ENCODE measurements around the gene AGTR2.
"Not testable (repeated sequence)": the region's sequence is repeated elsewhere in the genome, so short reads cannot be mapped to it uniquely, and the experiment has no call there.

Gene AGTR2

DNA sequence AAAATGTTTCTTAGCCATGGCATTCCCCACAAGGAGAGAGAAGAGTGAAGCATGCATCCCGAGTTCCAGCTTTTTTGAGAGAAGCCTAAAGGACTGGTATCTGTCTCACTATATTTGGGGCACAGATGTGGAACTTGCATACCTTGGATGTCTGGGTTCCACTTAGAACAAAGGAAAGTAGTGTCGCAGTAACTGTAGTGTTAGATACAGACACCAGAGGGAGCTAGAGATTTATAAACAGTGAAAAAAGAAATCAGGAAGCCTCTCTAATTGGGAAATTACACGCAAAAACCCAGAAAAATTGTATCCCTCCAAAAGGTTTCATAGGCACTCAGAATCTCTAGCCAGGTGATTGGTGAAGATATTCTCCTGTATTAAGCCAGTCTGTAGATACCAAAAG is 34.4 kb downstream of the AGTR2 start:
- no peak overlapping the region for H3K4me3 ChIP-seq (ENCODE audit: insufficient read depth, low read depth, low read length)
- H3K27ac ChIP-seq (ENCODE audit: insufficient read depth, low read depth, low read length, poor library complexity, severe bottlenecking), result no peak overlapping the region
- H3K36me3 ChIP-seq (ENCODE audit: control insufficient read depth, insufficient read depth, low read length), result no peaks in the 10 kb centered on the region
- WGBS, 2 experiments, result 3 to 8% methylated on average over 2 to 3 of the region's 3 CpGs
- no peaks in the 10 kb centered on the region for H3K9me3 ChIP-seq (ENCODE audit: control insufficient read depth, low read length)
- H3K27me3 ChIP-seq (ENCODE audit: control insufficient read depth, insufficient read depth, low read length, poor library complexity, severe bottlenecking), result no peaks in the 10 kb centered on the region
- no peaks in the 10 kb centered on the region for H3K4me1 ChIP-seq (ENCODE audit: control insufficient read depth, insufficient read depth, low read length)

- Histone ChIP-seq H3K36me3 (ENCODE audit: control insufficient read depth, insufficient read depth, low read length) (no peaks in the 10 kb centered on the region), H3K9me3 (ENCODE audit: control insufficient read depth, low read length) (no peaks in the 10 kb centered on the region), H3K27me3 (ENCODE audit: control insufficient read depth, insufficient read depth, low read length, poor library complexity, severe bottlenecking) (no peaks in the 10 kb centered on the region), H3K4me1 (ENCODE audit: control insufficient read depth, insufficient read depth, low read length) (no peaks in the 10 kb centered on the region), H3K27ac (ENCODE audit: insufficient read depth, low read depth, low read length, poor library complexity, severe bottlenecking) (no peak overlapping the region), H3K4me3 (ENCODE audit: insufficient read depth, low read depth, low read length) (no peak overlapping the region)
These were observed 42.7 kb downstream of the AGTR2 start for GRCh38 chrX:116213262-116213661.

- not testable (repeated sequence) for H3K27ac ChIP-seq (ENCODE audit: insufficient read depth, low read depth, low read length, poor library complexity, severe bottlenecking); H3K9me3 ChIP-seq (ENCODE audit: control insufficient read depth, low read length); H3K4me1 ChIP-seq (ENCODE audit: control insufficient read depth, insufficient read depth, low read length); H3K27me3 ChIP-seq (ENCODE audit: control insufficient read depth, insufficient read depth, low read length, poor library complexity, severe bottlenecking); H3K36me3 ChIP-seq (ENCODE audit: control insufficient read depth, insufficient read depth, low read length); H3K4me3 ChIP-seq (ENCODE audit: insufficient read depth, low read depth, low read length)
- WGBS, 2 experiments, result no CpG with 5 or more reads among the region's 2 CpGs
These were observed 46.5 kb downstream of the AGTR2 start for GRCh38 chrX:116217080-116217479.

All from ectodermal cell (in vitro differentiated cells).